22Rv1 (cell line): ENCODE data around the gene ZNF256.

Experiments
- CTCF ChIP-seq: fragments of 450-650 bp; IDR thresholded peaks from 2 replicates; pipeline ENCODE4 v1.5.1; 2017; ENCODE audit warnings: mild to moderate bottlenecking
- ZFX ChIP-seq: fragments of 450-650 bp; IDR thresholded peaks from 2 replicates; pipeline ENCODE4 v1.6.1; 2017; ENCODE audit warnings: antibody characterized with exemption, borderline replicate concordance

GRCh38 chr19:57934820-57935665 is 12.5 kb downstream of the ZNF256 start, which contains the start of gene ZNF418:
- TF ChIP-seq CTCF (no peak), ZFX (no peak)
